Measurements from ENCODE around the gene TUBGCP2.

DNA sequence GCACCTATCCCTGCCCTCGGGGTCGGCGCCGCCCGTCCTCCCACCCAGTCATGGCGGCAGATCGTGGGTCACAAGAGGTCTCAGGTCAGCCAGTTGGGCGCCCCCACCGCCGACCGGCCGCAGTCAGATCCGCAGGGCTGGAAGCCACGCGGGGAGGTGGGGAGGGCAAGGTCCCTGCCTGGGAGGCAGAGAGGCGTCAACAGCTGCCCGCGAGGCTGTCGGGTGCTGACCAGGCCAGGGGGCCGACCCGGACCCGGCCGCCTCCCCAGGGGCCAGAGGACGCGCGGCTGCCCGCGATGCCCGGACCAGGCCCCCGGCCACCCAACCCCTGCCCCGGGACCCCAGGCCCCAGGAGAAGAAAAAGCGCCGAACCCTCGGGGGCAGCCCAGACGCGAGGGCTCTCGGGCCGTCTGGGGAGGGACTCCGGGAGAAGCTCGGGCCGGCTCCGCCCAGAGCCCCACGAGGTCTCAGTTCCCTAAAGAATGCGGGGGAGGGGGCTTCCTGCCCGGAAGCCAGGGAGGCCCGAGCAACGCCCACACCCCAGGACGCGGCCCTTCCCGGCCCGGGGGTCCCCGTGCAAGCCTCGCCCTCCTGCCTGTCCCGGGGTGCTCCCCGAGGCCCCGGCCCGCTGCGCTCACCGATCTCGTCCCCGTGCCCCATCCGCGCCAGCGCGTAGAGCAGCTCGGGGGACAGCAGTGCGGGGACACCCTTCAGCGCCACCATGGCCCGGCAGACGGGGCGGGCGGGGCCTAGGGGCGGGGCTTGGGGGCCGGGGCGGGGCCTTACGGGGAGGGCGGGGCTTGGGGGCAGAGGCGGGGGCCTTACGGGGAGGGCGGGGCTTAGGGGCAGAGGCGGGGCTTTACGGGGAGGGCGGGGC, 48.9 kb upstream of the TUBGCP2 start, which contains the start of gene FUOM:
- TF ChIP-seq, protein P1, sequence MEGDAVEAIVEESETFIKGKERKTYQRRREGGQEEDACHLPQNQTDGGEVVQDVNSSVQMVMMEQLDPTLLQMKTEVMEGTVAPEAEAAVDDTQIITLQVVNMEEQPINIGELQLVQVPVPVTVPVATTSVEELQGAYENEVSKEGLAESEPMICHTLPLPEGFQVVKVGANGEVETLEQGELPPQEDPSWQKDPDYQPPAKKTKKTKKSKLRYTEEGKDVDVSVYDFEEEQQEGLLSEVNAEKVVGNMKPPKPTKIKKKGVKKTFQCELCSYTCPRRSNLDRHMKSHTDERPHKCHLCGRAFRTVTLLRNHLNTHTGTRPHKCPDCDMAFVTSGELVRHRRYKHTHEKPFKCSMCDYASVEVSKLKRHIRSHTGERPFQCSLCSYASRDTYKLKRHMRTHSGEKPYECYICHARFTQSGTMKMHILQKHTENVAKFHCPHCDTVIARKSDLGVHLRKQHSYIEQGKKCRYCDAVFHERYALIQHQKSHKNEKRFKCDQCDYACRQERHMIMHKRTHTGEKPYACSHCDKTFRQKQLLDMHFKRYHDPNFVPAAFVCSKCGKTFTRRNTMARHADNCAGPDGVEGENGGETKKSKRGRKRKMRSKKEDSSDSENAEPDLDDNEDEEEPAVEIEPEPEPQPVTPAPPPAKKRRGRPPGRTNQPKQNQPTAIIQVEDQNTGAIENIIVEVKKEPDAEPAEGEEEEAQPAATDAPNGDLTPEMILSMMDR (IDR thresholded peaks at IDR 0.05), result peak; percentile 12
- TF ChIP-seq EZH2 (IDR thresholded peaks at IDR 0.05), result no peak

Data from neural progenitor cell (in vitro differentiated cells).